Liver (tissue), 9 donors: ENCODE measurements around the gene CD81. TPM values are rescaled to one million over a fixed set of nuclear protein-coding genes. Genes with fewer than 3 reads are reported as not detected.

Source experiments
- DNase-seq: peaks from one replicate; pipeline ENCODE4 v3.0.0-alpha.2; 2017; ENCODE audit warnings: low spot score
- H3K27ac ChIP-seq, 2 donors: one replicate each; pipeline ENCODE4 v1.7.0; 2013; ENCODE audit warnings: inconsistent platforms in 2 of 2, low read length in 2 of 2, control low read depth in 1 of 2, low read depth in 1 of 2, mild to moderate bottlenecking in 1 of 2
- H3K27me3 ChIP-seq, 4 donors: one replicate each; pipeline versions ENCODE4 v1.6.1 to v1.7.0; 2013; ENCODE audit warnings: low read length in 3 of 4, inconsistent platforms in 1 of 4, mild to moderate bottlenecking in 1 of 4, moderate library complexity in 1 of 4; ENCODE audit not compliant: control insufficient read depth in 4 of 4, insufficient read depth in 4 of 4
- H3K36me3 ChIP-seq, 4 donors: one replicate each; pipeline versions ENCODE4 v1.6.1 to v1.7.0; 2013; ENCODE audit warnings: low read length in 3 of 4, mild to moderate bottlenecking in 3 of 4, low read depth in 1 of 4, moderate library complexity in 1 of 4; ENCODE audit not compliant: control insufficient read depth in 4 of 4, insufficient read depth in 3 of 4
- H3K4me1 ChIP-seq, 4 donors: one replicate each; pipeline versions ENCODE4 v1.6.1 to v1.7.0; 2013; ENCODE audit warnings: low read length in 3 of 4, mild to moderate bottlenecking in 3 of 4, moderate library complexity in 1 of 4; ENCODE audit not compliant: control insufficient read depth in 4 of 4, insufficient read depth in 4 of 4
- H3K4me3 ChIP-seq, 3 donors: one replicate each; pipeline versions ENCODE4 v1.6.1 to v1.7.0; 2013; ENCODE audit warnings: low read length in 3 of 3, control low read depth in 1 of 3, low read depth in 1 of 3, mild to moderate bottlenecking in 1 of 3
- H3K9ac ChIP-seq, 2 donors: one replicate each; pipeline ENCODE4 v1.7.0; 2013; ENCODE audit warnings: low read length in 2 of 2, mild to moderate bottlenecking in 2 of 2, moderate library complexity in 2 of 2, control low read depth in 1 of 2, low read depth in 1 of 2
- H3K9me3 ChIP-seq, 4 donors: one replicate each; pipeline versions ENCODE4 v1.6.1 to v1.7.0; 2013; ENCODE audit warnings: low read length in 3 of 4; ENCODE audit not compliant: control insufficient read depth in 4 of 4
- CTCF ChIP-seq: fragments of 150-350 bp; IDR thresholded peaks from 2 replicates; pipeline ENCODE4 v1.5.1; 2017; ENCODE audit warnings: improper control_type of control experiment, low read depth, low read length; ENCODE audit not compliant: missing input control
- EGR1 ChIP-seq, 2 donors: IDR thresholded peaks; 2 replicates each; pipeline ENCODE4 v1.6.1; 2016 to 2018; ENCODE audit warnings: antibody characterized with exemption in 2 of 2, low read depth in 2 of 2
- FOXA1 ChIP-seq: IDR thresholded peaks from 2 replicates; pipeline ENCODE4 v1.6.1; 2016; ENCODE audit warnings: antibody characterized with exemption
- FOXA2 ChIP-seq: IDR thresholded peaks from 2 replicates; pipeline ENCODE4 v1.6.1; 2016; ENCODE audit warnings: antibody characterized with exemption
- GABPA ChIP-seq, 2 donors: IDR thresholded peaks in 1 of 2; conservative IDR thresholded peaks in 1 of 2; 2 replicates each; pipeline ENCODE4 v1.6.1; 2016; ENCODE audit warnings: antibody characterized with exemption in 2 of 2, mild to moderate bottlenecking in 1 of 2, moderate library complexity in 1 of 2
- HNF4A ChIP-seq, 2 donors: conservative IDR thresholded peaks; 2 replicates each; pipeline ENCODE4 v1.6.1; 2016; ENCODE audit warnings: antibody characterized with exemption in 2 of 2, mild to moderate bottlenecking in 2 of 2
- HNF4G ChIP-seq: IDR thresholded peaks from 2 replicates; pipeline ENCODE4 v1.6.1; 2016; ENCODE audit warnings: antibody characterized with exemption
- MAX ChIP-seq: IDR thresholded peaks from 2 replicates; pipeline ENCODE4 v1.6.1; 2016; ENCODE audit warnings: antibody characterized with exemption
- NR2F2 ChIP-seq: IDR thresholded peaks from 2 replicates; pipeline ENCODE4 v1.6.1; 2016; ENCODE audit warnings: antibody characterized with exemption
- RAD21 ChIP-seq, 2 donors: IDR thresholded peaks; 2 replicates each; pipeline ENCODE4 v1.6.1; 2016; ENCODE audit warnings: antibody characterized with exemption in 2 of 2, mild to moderate bottlenecking in 2 of 2
- REST ChIP-seq: IDR thresholded peaks from 2 replicates; pipeline ENCODE4 v1.6.1; 2016; ENCODE audit warnings: antibody characterized with exemption, mild to moderate bottlenecking
- RXRA ChIP-seq, 2 donors: IDR thresholded peaks; 2 replicates each; pipeline ENCODE4 v1.6.1; 2017 to 2018; ENCODE audit warnings: antibody characterized with exemption in 2 of 2, mild to moderate bottlenecking in 1 of 2
- SP1 ChIP-seq: IDR thresholded peaks from 2 replicates; pipeline ENCODE4 v1.6.1; 2018; ENCODE audit warnings: antibody characterized with exemption, mild to moderate bottlenecking
- TAF1 ChIP-seq: conservative IDR thresholded peaks from 2 replicates; pipeline ENCODE4 v1.6.1; 2016; ENCODE audit warnings: antibody characterized with exemption, mild to moderate bottlenecking
- YY1 ChIP-seq: IDR thresholded peaks from 2 replicates; pipeline ENCODE4 v1.6.1; 2016; ENCODE audit warnings: antibody characterized with exemption, mild to moderate bottlenecking
- ZBTB33 ChIP-seq: IDR thresholded peaks from 2 replicates; pipeline ENCODE4 v1.6.1; 2016; ENCODE audit warnings: antibody characterized with exemption
- WGBS: extraction: QIAGEN DNeasy Blood & Tissue Kit; methylation state at CpG from one replicate; pipeline ENCODE4 v1.1.7; 2013; 5-methylcytosine and 5-hydroxymethylcytosine counted together
- polyA plus RNA-seq, 2 donors: library from polyadenylated mRNA; stranded (reverse) in 1 of 2; unstranded in 1 of 2; fragments of 200-250 nt in 1 of 2; fragments of >200 nt in 1 of 2; fragmentation: Nextera tagmentation in 1 of 2; extraction: Ambion mirVana in 1 of 2; gene quantifications; one replicate each; pipeline versions ENCODE4 v1.2.1 to v1.2.3, GENCODE V29; 2013 to 2015
- total RNA-seq, 2 donors: library from RNA; depleted of rRNA; stranded (reverse); fragments of >200 nt; gene quantifications; one replicate each; pipeline ENCODE4 v1.2.3, GENCODE V29; 2014
- donor health status: healthy.
- donor health status: healthy.
- donor health status: healthy.
- donor health status: healthy.
- donor health status: healthy.

CD81 gene
- total and polyA plus RNA-seq, 4 donors: 76.9 to 712 (median 164) TPM

GRCh38 chr11:2434506-2435255 lies 57.6 kb downstream of the CD81 start:
- Histone ChIP-seq H3K4me1 (no peaks in the 10 kb centered on the region), H3K9me3 (no peaks in the 10 kb centered on the region), H3K9ac (no peak overlapping the region), H3K36me3 (no peaks in the 10 kb centered on the region), H3K27ac (no peak overlapping the region), H3K4me3 (no peak overlapping the region), H3K27me3 (no peaks in the 10 kb centered on the region)
- TF ChIP-seq NR2F2: no peak
- no peak for TF ChIP-seq GABPA (IDR thresholded peaks at IDR 0.05 in 1 of 2, conservative IDR thresholded peaks at IDR 0.05 in 1 of 2)
- no peak for TF ChIP-seq YY1
- TF ChIP-seq HNF4A (conservative IDR thresholded peaks at IDR 0.05): no peak
- TF ChIP-seq FOXA2: no peak
- TF ChIP-seq FOXA1: no peak
- TF ChIP-seq EGR1 (IDR thresholded peaks at IDR 0.05; ENCODE audit: low read depth in 2 of 2): no peak
- TF ChIP-seq SP1: no peak
- TF ChIP-seq CTCF: no peak
- TF ChIP-seq RAD21 (IDR thresholded peaks at IDR 0.05): no peak
- TF ChIP-seq ZBTB33: no peak
- no peak for TF ChIP-seq REST
- no peak for TF ChIP-seq HNF4G
- TF ChIP-seq MAX: no peak
- no peak for TF ChIP-seq TAF1
- TF ChIP-seq RXRA (IDR thresholded peaks at IDR 0.05): no peak
- whole genome bisulfite sequencing: 84% methylated on average over 11 of the region's 11 CpGs
- no peak for DNase-seq
